ENCODE results near the gene TBXAS1.

TBXAS1 gene

DNA sequence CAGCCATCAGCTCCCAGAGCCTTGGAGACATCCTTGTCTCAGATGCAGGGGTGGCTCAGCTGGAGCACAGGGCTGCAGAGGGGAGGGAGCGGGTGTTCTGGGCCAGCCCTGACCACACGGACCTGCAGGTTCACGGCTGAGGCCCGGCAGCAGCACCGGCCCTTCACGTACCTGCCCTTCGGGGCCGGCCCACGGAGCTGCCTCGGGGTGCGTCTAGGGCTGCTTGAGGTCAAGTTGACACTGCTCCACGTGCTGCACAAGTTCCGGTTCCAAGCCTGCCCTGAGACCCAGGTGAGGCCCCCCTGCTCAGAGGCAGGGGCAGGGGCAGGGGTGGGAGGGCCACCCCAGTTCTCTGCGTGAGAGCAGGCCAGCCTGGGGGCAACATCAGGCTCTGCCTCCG is 188.5 kb downstream of the TBXAS1 start:
- H3K4me3 ChIP-seq (ENCODE audit: low read length, poor library complexity, severe bottlenecking) = no peak overlapping the region

DNA sequence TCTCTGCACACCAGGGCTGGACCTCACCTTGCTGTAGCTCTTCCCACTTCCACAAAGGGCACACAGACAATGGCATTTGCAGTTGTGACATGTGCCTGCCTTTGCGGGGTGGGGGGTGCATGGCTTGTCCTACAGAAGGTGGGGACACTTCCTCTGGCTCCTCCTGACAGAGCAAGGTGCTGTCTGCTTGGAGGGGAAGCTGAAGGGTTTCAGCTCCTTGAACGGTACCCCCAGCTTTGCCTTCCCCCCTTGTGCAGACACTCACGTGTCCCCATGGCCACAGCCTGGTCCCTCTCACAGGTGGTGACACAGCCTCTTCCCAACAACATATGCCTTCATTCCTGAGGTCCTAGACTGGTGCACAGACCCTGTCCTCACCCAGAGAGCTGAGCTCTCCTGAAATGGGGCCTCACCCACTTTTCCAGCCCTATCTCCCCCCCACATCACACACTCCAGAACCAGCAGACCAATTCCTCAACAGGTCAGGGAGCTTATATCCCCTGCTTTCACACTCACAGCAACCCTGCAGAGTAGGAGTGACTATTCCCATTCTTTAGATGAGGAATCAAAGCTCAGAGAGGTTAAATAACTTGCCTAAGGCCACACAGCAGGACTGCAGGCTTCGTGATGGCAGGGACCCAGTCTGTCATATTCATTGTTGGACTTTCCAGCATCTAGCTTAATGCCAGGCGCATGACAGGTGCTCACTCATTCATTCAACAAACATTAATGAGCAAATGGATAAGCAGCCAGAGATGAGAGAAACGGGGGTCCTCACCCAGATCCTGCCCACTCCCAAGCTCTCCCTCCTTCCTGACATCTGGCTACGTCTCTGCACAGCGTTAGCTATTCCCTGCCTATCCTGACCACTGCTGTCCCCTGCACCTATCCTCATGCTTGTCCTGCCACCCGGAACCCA is 189.3 kb downstream of the TBXAS1 start:
- no peaks in the 10 kb centered on the region for H4K20me1 ChIP-seq (ENCODE audit: insufficient read depth, low read length, poor library complexity, severe bottlenecking)
- TF ChIP-seq EZH2phosphoT487 (IDR thresholded peaks at IDR 0.05; ENCODE audit: borderline replicate concordance) = no peak
- TF ChIP-seq, protein P1, sequence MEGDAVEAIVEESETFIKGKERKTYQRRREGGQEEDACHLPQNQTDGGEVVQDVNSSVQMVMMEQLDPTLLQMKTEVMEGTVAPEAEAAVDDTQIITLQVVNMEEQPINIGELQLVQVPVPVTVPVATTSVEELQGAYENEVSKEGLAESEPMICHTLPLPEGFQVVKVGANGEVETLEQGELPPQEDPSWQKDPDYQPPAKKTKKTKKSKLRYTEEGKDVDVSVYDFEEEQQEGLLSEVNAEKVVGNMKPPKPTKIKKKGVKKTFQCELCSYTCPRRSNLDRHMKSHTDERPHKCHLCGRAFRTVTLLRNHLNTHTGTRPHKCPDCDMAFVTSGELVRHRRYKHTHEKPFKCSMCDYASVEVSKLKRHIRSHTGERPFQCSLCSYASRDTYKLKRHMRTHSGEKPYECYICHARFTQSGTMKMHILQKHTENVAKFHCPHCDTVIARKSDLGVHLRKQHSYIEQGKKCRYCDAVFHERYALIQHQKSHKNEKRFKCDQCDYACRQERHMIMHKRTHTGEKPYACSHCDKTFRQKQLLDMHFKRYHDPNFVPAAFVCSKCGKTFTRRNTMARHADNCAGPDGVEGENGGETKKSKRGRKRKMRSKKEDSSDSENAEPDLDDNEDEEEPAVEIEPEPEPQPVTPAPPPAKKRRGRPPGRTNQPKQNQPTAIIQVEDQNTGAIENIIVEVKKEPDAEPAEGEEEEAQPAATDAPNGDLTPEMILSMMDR (conservative IDR thresholded peaks at IDR 0.05; ENCODE audit: low read length) = no peak
- no peaks in the 10 kb centered on the region for H3K9me2 ChIP-seq (replicated peaks; ENCODE audit: low read depth, low read length)
- no peak overlapping the region for H2AFZ ChIP-seq (ENCODE audit: low read length)
- peaks cover 2% of the 10 kb centered on the region; the same call in 1 of the 2 replicates for H3K36me3 ChIP-seq (ENCODE audit: insufficient read depth, low read length)
- H3K27me3 ChIP-seq (ENCODE audit: insufficient read depth, low read length, poor library complexity, severe bottlenecking) = no peaks in the 10 kb centered on the region
- no peaks in the 10 kb centered on the region for H3F3A ChIP-seq (ENCODE audit: low read depth)
- H3K4me3 ChIP-seq (ENCODE audit: low read length, poor library complexity, severe bottlenecking) = no peak overlapping the region
- no peaks in the 10 kb centered on the region for H3K4me1 ChIP-seq (ENCODE audit: insufficient read depth, low read length, poor library complexity, severe bottlenecking)
- no peak overlapping the region for H3K9ac ChIP-seq (ENCODE audit: low read depth, low read length, poor library complexity, severe bottlenecking)
- H3K79me2 ChIP-seq (ENCODE audit: insufficient read depth, low read length) = no peaks in the 10 kb centered on the region
- no peak overlapping the region for H3K4me2 ChIP-seq (ENCODE audit: low read depth, low read length, poor library complexity, severe bottlenecking)
- no peaks in the 10 kb centered on the region for H3K9me3 ChIP-seq (ENCODE audit: insufficient read depth, low read depth, low read length)

More for the DNA sequence above, 188.5 kb downstream of the TBXAS1 start:
- Histone ChIP-seq H3K9me2 (replicated peaks; ENCODE audit: low read depth, low read length) (no peaks in the 10 kb centered on the region), H3K9ac (ENCODE audit: low read depth, low read length, poor library complexity, severe bottlenecking) (no peak overlapping the region), H3K79me2 (ENCODE audit: insufficient read depth, low read length) (no peaks in the 10 kb centered on the region), H3K4me1 (ENCODE audit: insufficient read depth, low read length, poor library complexity, severe bottlenecking) (no peaks in the 10 kb centered on the region), H3K4me2 (ENCODE audit: low read depth, low read length, poor library complexity, severe bottlenecking) (no peak overlapping the region), H2AFZ (ENCODE audit: low read length) (no peak overlapping the region), H3K9me3 (ENCODE audit: insufficient read depth, low read depth, low read length) (no peaks in the 10 kb centered on the region), H3K27me3 (ENCODE audit: insufficient read depth, low read length, poor library complexity, severe bottlenecking) (no peaks in the 10 kb centered on the region), H4K20me1 (ENCODE audit: insufficient read depth, low read length, poor library complexity, severe bottlenecking) (no peaks in the 10 kb centered on the region), H3F3A (ENCODE audit: low read depth) (no peaks in the 10 kb centered on the region), H3K36me3 (ENCODE audit: insufficient read depth, low read length) (no peaks in the 10 kb centered on the region)
- TF ChIP-seq EZH2phosphoT487 (IDR thresholded peaks at IDR 0.05; ENCODE audit: borderline replicate concordance) = no peak
- TF ChIP-seq, protein P1 (conservative IDR thresholded peaks at IDR 0.05; ENCODE audit: low read length) = no peak

DNA sequence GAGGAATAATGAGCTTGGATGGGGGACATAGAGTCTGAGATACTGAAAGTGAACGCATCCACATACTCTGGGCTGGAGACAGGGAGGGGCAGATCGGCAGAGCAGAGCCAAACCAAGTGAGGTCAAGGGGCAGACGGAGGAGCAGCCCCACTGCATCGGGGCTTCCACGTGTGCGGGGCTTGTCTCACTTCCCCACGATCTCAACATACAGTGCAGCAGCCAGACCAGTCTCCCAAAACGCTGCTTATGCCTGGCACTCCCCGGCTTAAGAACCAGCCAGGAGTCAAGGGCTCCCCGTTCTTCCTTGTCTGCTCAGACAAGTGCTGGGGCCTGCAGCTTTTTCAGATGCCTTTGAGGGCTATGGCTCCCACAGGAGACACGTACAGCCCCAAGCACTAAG is 190.1 kb downstream of the TBXAS1 start:
- H3K4me3 ChIP-seq (ENCODE audit: low read length, poor library complexity, severe bottlenecking) = no peak overlapping the region
- H3K79me2 ChIP-seq (ENCODE audit: insufficient read depth, low read length) = no peaks in the 10 kb centered on the region
- no peak overlapping the region for H2AFZ ChIP-seq (ENCODE audit: low read length)
- no peak overlapping the region for H3K9ac ChIP-seq (ENCODE audit: low read depth, low read length, poor library complexity, severe bottlenecking)
- H3K4me1 ChIP-seq (ENCODE audit: insufficient read depth, low read length, poor library complexity, severe bottlenecking) = no peaks in the 10 kb centered on the region
- H3K27me3 ChIP-seq (ENCODE audit: insufficient read depth, low read length, poor library complexity, severe bottlenecking) = no peaks in the 10 kb centered on the region
- no peaks in the 10 kb centered on the region for H4K20me1 ChIP-seq (ENCODE audit: insufficient read depth, low read length, poor library complexity, severe bottlenecking)
- H3F3A ChIP-seq (ENCODE audit: low read depth) = no peaks in the 10 kb centered on the region
- no peaks in the 10 kb centered on the region for H3K9me3 ChIP-seq (ENCODE audit: insufficient read depth, low read depth, low read length)
- TF ChIP-seq, protein P1 (conservative IDR thresholded peaks at IDR 0.05; ENCODE audit: low read length) = no peak
- no peak for TF ChIP-seq EZH2phosphoT487 (IDR thresholded peaks at IDR 0.05; ENCODE audit: borderline replicate concordance)
- no peak overlapping the region for H3K4me2 ChIP-seq (ENCODE audit: low read depth, low read length, poor library complexity, severe bottlenecking)
- H3K36me3 ChIP-seq (ENCODE audit: insufficient read depth, low read length) = peaks cover 10% of the 10 kb centered on the region; the same call in 1 of the 2 replicates
- no peaks in the 10 kb centered on the region for H3K9me2 ChIP-seq (replicated peaks; ENCODE audit: low read depth, low read length)

Measured in Loucy (cell line).